Measurements from ENCODE around the gene HCLS1.
"Not testable (repeated sequence)": the region's sequence is repeated elsewhere in the genome, so short reads cannot be mapped to it uniquely, and the experiment has no call there.

HCLS1 gene

GRCh38 chr3:121594850-121595249 lies 65.9 kb downstream of the HCLS1 start:
- DNase-seq, result no peak

- DNase-seq, result not testable (repeated sequence)
Observed at GRCh38 chr3:121593806-121594205, 66.9 kb downstream of the HCLS1 start.

GRCh38 chr3:121592856-121593702 lies 67.6 kb downstream of the HCLS1 start, which contains the start of gene FBXO40:
Gene FBXO40 (plus strand): TSS chr3:121593379. CDS start chr3:121620576, 27,197 bp downstream.
- no peak for DNase-seq

GRCh38 chr3:121584418-121584817 lies 76.3 kb downstream of the HCLS1 start:
- DNase-seq, result no peak

- DNase-seq, result no peak
Observed at GRCh38 chr3:121581691-121582090, 79.0 kb downstream of the HCLS1 start.

All from stimulated activated CD4-positive, alpha-beta T cell treated with anti-CD3 and anti-CD28 coated beads, Interleukin-4, amount 100 ng/mL, for 24 hours (primary cell).